OCI-LY1 (cell line): ENCODE data around the gene ST6GALNAC2.

Experiments used
- H2AFZ ChIP-seq: fragments of 200-600 bp; sonication (generic), shearing (Covaris generic); 2 replicates; pipeline ENCODE4 v1.6.0; 2014; ENCODE audit warnings: antibody characterized with exemption, mild to moderate bottlenecking, low read length
- H3F3A ChIP-seq: fragments of 200-600 bp; sonication (generic), shearing (Covaris generic); 2 replicates; pipeline ENCODE4 v1.6.0; 2014; ENCODE audit warnings: mild to moderate bottlenecking, antibody characterized with exemption, low read length, moderate library complexity; ENCODE audit not compliant: insufficient read depth
- H3K27ac ChIP-seq: fragments of 200-600 bp; sonication (generic); 2 replicates; pipeline ENCODE4 v1.5.1; 2014; ENCODE audit warnings: low read length, mixed run types, mild to moderate bottlenecking, low read depth; ENCODE audit not compliant: poor library complexity, severe bottlenecking
- H3K27me3 ChIP-seq: fragments of 200-600 bp; sonication (generic); 2 replicates; pipeline ENCODE4 v1.6.0; 2014; ENCODE audit warnings: antibody characterized with exemption, mild to moderate bottlenecking, low read length, moderate library complexity; ENCODE audit not compliant: insufficient read depth
- H3K36me3 ChIP-seq: fragments of 200-600 bp; sonication (generic); 2 replicates; pipeline ENCODE4 v1.6.1; 2014; ENCODE audit warnings: mild to moderate bottlenecking, antibody characterized with exemption, low read length, moderate library complexity, mixed read lengths; ENCODE audit not compliant: insufficient read depth
- H3K4me1 ChIP-seq: fragments of 200-600 bp; sonication (generic); 2 replicates; pipeline ENCODE4 v1.5.1; 2014; ENCODE audit warnings: mild to moderate bottlenecking, low read length, moderate library complexity; ENCODE audit not compliant: insufficient read depth, severe bottlenecking
- H3K4me2 ChIP-seq: fragments of 200-600 bp; sonication (generic), shearing (Covaris generic); 2 replicates; pipeline ENCODE4 v1.6.1; 2014; ENCODE audit warnings: low read length
- H3K4me3 ChIP-seq: fragments of 200-600 bp; sonication (generic); 2 replicates; pipeline ENCODE4 v1.5.1; 2014; ENCODE audit warnings: low read length, low read depth, mild to moderate bottlenecking, mixed read lengths; ENCODE audit not compliant: poor library complexity, severe bottlenecking
- H3K79me2 ChIP-seq: fragments of 200-600 bp; shearing (Covaris generic); 2 replicates; pipeline ENCODE4 v1.6.1; 2016; ENCODE audit warnings: mixed run types, low read length, mixed read lengths; ENCODE audit not compliant: insufficient read depth
- H3K9ac ChIP-seq: fragments of 200-600 bp; sonication (generic), shearing (Covaris generic); 2 replicates; pipeline ENCODE4 v1.6.1; 2014; ENCODE audit warnings: mild to moderate bottlenecking, low read length, mixed read lengths
- H3K9me2 ChIP-seq: fragments of 200-600 bp; sonication (generic), shearing (Covaris generic); 2 replicates; pipeline ENCODE4 v1.6.1; 2014; ENCODE audit warnings: low read depth, mild to moderate bottlenecking, low read length, mixed read lengths
- H3K9me3 ChIP-seq: fragments of 200-600 bp; shearing (Covaris generic); 2 replicates; pipeline ENCODE4 v1.6.1; 2014; ENCODE audit warnings: low read length, mixed read lengths
- H4K20me1 ChIP-seq: fragments of 200-600 bp; sonication (generic), shearing (Covaris generic); 2 replicates; pipeline ENCODE4 v1.6.0; 2016; ENCODE audit warnings: mild to moderate bottlenecking, low read length; ENCODE audit not compliant: insufficient read depth
- CTCF ChIP-seq: fragments of 200-600 bp; sonication (generic), shearing (Covaris generic); IDR thresholded peaks from 2 replicates; pipeline ENCODE4 v1.5.1; 2017; ENCODE audit warnings: mild to moderate bottlenecking, antibody characterized with exemption, low read length, moderate library complexity, mixed read lengths
- EZH2 ChIP-seq: fragments of 200-600 bp; sonication (generic), shearing (Covaris generic); IDR thresholded peaks from 2 replicates; pipeline ENCODE4 v1.8.0; 2017; ENCODE audit warnings: borderline replicate concordance, mixed run types, mild to moderate bottlenecking, antibody characterized with exemption, low read length, moderate library complexity, mixed read lengths

The ST6GALNAC2 gene

GRCh38 chr17:76577876-76578275 lies 7.8 kb downstream of the ST6GALNAC2 start:
- TF ChIP-seq EZH2 (no peak), CTCF (no peak)
- Histone ChIP-seq H3K9me3 (no peaks in the 10 kb centered on the region), H3K9ac (no peak overlapping the region)

GRCh38 chr17:76576189-76576588 lies 9.5 kb downstream of the ST6GALNAC2 start:
- Histone ChIP-seq H3K27ac (no peak overlapping the region), H3K4me3 (no peak overlapping the region), H3K9me3 (no peaks in the 10 kb centered on the region), H3K9me2 (no peaks in the 10 kb centered on the region), H3F3A (no peaks in the 10 kb centered on the region), H3K36me3 (no peaks in the 10 kb centered on the region), H4K20me1 (no peaks in the 10 kb centered on the region), H3K79me2 (no peaks in the 10 kb centered on the region), H3K4me2 (no peak overlapping the region), H3K4me1 (no peaks in the 10 kb centered on the region), H3K27me3 (peaks cover 6% of the 10 kb centered on the region; the same call in 1 of the 2 replicates), H2AFZ (no peak overlapping the region), H3K9ac (no peak overlapping the region)
- TF ChIP-seq EZH2, result no peak
- TF ChIP-seq CTCF, result no peak

More at GRCh38 chr17:76577876-76578275, 7.8 kb downstream of the ST6GALNAC2 start:
- Histone ChIP-seq H3K79me2 (no peaks in the 10 kb centered on the region), H3K36me3 (no peaks in the 10 kb centered on the region), H3K27me3 (0 out of 2 replicates have a peak, but pooled peaks cover 6% of the 10 kb centered on the region), H3K4me3 (no peak overlapping the region), H3F3A (no peaks in the 10 kb centered on the region), H2AFZ (no peak overlapping the region), H3K4me2 (no peak overlapping the region), H3K9me2 (no peaks in the 10 kb centered on the region), H3K27ac (no peak overlapping the region), H4K20me1 (no peaks in the 10 kb centered on the region), H3K4me1 (no peaks in the 10 kb centered on the region)

GRCh38 chr17:76575570-76575969 lies 10.1 kb downstream of the ST6GALNAC2 start:
- no peak overlapping the region for H3K27ac ChIP-seq
- H2AFZ ChIP-seq, result no peak overlapping the region
- H3K36me3 ChIP-seq, result no peaks in the 10 kb centered on the region
- no peaks in the 10 kb centered on the region for H3F3A ChIP-seq
- TF ChIP-seq EZH2, result no peak
- no peak for TF ChIP-seq CTCF
- no peaks in the 10 kb centered on the region for H3K9me2 ChIP-seq
- peaks cover 6% of the 10 kb centered on the region; the same call in 1 of the 2 replicates for H3K27me3 ChIP-seq
- H3K79me2 ChIP-seq, result no peaks in the 10 kb centered on the region
- H3K9me3 ChIP-seq, result no peaks in the 10 kb centered on the region
- H3K4me2 ChIP-seq, result no peak overlapping the region
- H3K4me3 ChIP-seq, result no peak overlapping the region
- H3K4me1 ChIP-seq, result no peaks in the 10 kb centered on the region
- H4K20me1 ChIP-seq, result no peaks in the 10 kb centered on the region
- no peak overlapping the region for H3K9ac ChIP-seq
